ENCODE results near the gene SIMC1.

SIMC1 gene

DNA sequence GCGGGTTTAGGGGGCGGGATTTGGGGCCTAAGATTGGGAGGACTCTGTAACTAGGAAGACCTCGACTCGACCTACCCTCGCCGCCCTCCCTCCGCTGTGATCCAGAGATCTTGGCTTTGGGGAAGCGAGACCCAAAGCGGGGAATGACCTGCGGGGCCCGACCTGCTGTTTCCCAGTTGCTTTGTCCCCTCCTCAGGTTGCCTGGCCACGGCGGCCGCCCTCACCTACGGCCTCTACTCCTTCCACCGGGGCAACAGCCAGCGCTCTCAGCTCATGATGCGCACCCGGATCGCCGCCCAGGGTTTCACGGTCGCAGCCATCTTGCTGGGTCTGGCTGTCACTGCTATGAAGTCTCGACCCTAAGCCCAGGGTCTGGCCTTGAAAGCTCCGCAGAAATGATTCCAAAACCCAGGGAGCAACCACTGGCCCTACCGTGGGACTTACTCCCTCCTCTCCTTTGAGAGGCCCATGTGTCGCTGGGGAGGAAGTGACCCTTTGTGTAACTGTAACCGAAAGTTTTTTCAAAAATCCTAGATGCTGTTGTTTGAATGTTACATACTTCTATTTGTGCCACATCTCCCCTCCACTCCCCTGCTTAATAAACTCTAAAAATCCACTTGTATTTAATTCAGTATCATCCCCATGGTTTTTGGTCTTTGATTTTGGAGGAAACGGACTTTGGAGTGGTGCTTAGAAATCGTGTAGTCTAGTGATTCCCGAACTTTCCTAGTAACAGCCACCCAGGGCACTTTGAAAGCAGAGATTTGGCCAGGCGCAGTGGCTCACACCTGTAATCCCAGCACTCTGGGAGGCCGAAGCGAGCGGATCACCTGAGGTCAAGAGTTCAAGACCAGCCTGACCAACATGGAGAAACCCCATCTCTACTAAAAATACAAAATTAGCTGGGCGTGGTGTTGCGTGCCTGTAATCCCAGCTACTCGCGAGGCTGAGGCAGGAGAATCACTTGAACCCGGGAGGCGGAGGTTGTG is 151.2 kb downstream of the SIMC1 start:
- DNase-seq, result no peak

DNA sequence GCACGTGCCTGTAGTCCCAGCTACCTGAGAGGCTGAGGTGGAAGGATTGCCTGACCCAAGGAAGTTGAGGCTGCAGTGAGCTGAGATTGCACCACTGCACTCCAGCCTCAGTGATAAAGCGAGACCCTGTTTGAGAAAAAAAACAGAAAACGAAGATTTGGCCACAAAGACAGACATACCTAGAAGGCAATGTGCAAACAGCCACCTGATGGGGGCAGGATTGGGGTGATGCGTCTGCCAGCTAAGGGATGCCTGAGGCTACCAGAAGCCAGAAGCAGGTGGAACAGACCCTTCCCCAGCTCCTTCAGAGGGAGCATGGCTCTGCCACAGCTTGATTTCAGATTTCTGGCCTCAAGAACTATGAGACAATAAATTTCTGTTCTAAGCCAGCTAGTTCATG is 153.3 kb downstream of the SIMC1 start:
- DNase-seq, result no peak

DNA sequence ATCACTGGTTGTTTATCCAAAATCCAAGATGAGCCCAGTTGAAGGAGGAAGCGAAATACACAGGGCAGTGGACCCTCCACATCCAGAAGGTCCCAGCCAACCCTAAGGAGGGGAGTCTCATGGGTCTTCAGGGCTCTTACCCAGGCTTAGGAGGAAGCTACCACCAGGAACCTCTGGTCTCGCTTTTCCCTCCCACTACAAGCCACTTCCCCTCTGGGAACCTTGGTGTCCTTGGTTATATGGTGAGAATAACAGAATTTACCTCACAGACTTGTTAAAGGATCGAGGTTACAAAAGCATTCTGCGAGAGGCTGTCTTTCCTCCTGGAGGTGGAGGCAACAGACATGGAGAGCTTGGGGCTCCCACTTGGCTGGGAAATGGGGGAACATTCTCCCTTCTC is 153.8 kb downstream of the SIMC1 start:
- DNase-seq, result no peak

DNA sequence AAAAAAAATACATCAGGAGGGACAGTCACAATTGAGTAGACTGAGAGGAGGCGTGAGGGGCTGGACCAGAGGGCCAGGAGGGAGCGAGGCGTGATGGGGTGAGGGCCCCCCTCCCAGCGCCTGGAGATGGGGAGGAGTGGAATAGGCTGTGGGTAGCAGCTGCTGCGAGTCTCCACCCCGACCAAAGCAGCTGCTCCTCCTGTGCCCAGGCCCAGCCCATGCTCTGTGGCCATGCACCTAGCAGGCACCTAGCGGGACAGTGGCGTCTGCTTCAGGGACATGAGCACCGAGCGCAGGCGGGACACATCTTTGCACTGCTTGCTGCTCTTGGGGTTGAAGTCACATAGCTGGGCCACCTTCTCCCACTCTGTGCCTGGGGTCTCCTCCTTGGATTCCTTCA is 154.3 kb downstream of the SIMC1 start:
- no peak for DNase-seq

DNA sequence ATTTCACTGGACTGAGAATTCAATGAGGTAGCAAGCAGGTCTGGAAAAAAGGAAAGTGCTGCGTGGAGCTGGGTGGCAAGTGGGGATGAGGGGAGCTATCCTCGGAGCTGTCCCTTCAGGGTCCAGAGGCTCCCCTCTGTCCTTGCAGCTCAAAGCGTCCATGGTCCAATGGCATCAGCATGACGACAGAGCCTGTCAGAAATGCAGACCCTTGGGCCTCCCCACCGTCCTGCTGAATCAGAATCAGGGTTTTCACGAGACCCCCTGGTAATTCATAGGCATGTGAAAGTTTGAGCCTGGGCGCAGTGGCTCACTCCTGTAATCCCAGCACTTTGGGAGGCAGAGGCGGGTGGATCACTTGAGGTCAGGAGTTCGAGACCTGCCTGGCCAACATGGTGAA is 155.9 kb downstream of the SIMC1 start:
- no peak for DNase-seq

DNA sequence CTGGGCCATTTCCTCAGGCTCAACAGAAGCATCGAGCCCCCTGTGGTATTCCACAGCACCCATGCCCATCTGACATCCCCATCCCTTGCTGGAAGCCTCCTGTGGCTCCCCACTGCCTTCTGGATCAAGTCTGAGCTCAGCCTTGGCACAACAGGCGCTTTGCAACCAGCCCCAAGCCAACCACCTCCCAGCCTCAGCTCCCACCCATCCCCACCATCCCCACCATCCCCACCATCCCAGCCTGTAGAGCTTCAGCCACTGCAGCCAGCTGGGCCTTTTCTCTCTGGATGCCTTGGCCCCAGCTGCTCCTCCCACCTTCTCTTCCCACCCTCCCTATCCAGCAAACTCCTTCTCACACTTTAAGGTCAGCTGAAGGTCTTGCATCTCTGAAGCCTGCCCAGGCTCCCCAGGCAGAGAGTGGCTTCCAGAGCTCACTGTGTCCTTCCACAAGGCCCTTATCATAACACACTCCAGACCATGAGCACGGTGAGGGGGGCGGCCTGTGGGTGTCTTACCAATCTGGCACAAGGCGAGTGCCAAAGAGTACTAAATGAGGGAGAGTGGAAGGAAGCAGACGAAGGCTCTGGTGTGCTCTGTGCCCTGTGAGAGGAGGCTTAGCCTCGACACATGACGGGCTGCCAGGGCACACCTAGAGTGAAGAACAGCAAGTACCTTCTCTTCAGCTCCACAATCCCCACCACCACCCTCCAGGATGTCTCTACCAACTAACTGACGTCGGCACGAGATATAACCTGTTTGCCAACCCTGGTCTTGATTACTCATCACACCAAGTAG is 156.9 kb downstream of the SIMC1 start:
- DNase-seq, result no peak
